Measurements from ENCODE around the gene ATXN1.
"Not testable (repeated sequence)": the region's sequence is repeated elsewhere in the genome, so short reads cannot be mapped to it uniquely, and the experiment has no call there.

The ATXN1 gene

GRCh38 chr6:16624636-16625290, 136.5 kb downstream of the ATXN1 start:
- in situ Hi-C loops (cut with HindIII; ENCODE audit: low sequenced_read_pairs), result no loop called here

GRCh38 chr6:16623731-16624130, 137.5 kb downstream of the ATXN1 start:
- in situ Hi-C loops (cut with HindIII; ENCODE audit: low sequenced_read_pairs), result no loop called here

- in situ Hi-C loops (cut with HindIII; ENCODE audit: low sequenced_read_pairs), result no loop called here
These were observed 138.1 kb downstream of the ATXN1 start for GRCh38 chr6:16623029-16623653.

GRCh38 chr6:16622193-16622592, 139.1 kb downstream of the ATXN1 start:
- in situ Hi-C loops (cut with HindIII; ENCODE audit: low sequenced_read_pairs), result no loop called here

- in situ Hi-C loops (cut with HindIII; ENCODE audit: low sequenced_read_pairs), result no loop called here
These were observed 140.3 kb downstream of the ATXN1 start for GRCh38 chr6:16621002-16621401.

- in situ Hi-C loops (cut with HindIII; ENCODE audit: low sequenced_read_pairs), result no loop called here
These were observed 141.5 kb downstream of the ATXN1 start for GRCh38 chr6:16619777-16620176.

GRCh38 chr6:16618962-16619361, 142.3 kb downstream of the ATXN1 start:
- in situ Hi-C loops (cut with HindIII; ENCODE audit: low sequenced_read_pairs), result no loop called here

GRCh38 chr6:16615215-16615614, 146.0 kb downstream of the ATXN1 start:
- in situ Hi-C loops (cut with HindIII; ENCODE audit: low sequenced_read_pairs), result not testable (repeated sequence)

GRCh38 chr6:16614143-16614542, 147.1 kb downstream of the ATXN1 start:
- in situ Hi-C loops (cut with HindIII; ENCODE audit: low sequenced_read_pairs), result not testable (repeated sequence)

GRCh38 chr6:16613504-16613903, 147.8 kb downstream of the ATXN1 start:
- in situ Hi-C loops (cut with HindIII; ENCODE audit: low sequenced_read_pairs), result not testable (repeated sequence)

GRCh38 chr6:16608444-16608843, 152.8 kb downstream of the ATXN1 start:
- in situ Hi-C loops (cut with HindIII; ENCODE audit: low sequenced_read_pairs), result no loop called here

- in situ Hi-C loops (cut with HindIII; ENCODE audit: low sequenced_read_pairs), result no loop called here
These were observed 159.2 kb downstream of the ATXN1 start for GRCh38 chr6:16602035-16602434.

GRCh38 chr6:16600701-16601100, 160.6 kb downstream of the ATXN1 start:
- in situ Hi-C loops (cut with HindIII; ENCODE audit: low sequenced_read_pairs), result no loop called here

- in situ Hi-C loops (cut with HindIII; ENCODE audit: low sequenced_read_pairs), result no loop called here
These were observed 161.2 kb downstream of the ATXN1 start for GRCh38 chr6:16600026-16600425.

GRCh38 chr6:16596616-16597331, 164.5 kb downstream of the ATXN1 start:
- in situ Hi-C loops (cut with HindIII; ENCODE audit: low sequenced_read_pairs), result no loop called here

- in situ Hi-C loops (cut with HindIII; ENCODE audit: low sequenced_read_pairs), result no loop called here
These were observed 165.6 kb downstream of the ATXN1 start for GRCh38 chr6:16595514-16596120.

- in situ Hi-C loops (cut with HindIII; ENCODE audit: low sequenced_read_pairs), result no loop called here
These were observed 166.4 kb downstream of the ATXN1 start for GRCh38 chr6:16594849-16595248.

GRCh38 chr6:16592223-16592911, 168.9 kb downstream of the ATXN1 start:
- in situ Hi-C loops (cut with HindIII; ENCODE audit: low sequenced_read_pairs), result no loop called here

- in situ Hi-C loops (cut with HindIII; ENCODE audit: low sequenced_read_pairs), result no loop called here
These were observed 169.7 kb downstream of the ATXN1 start for GRCh38 chr6:16591396-16592222.

- in situ Hi-C loops (cut with HindIII; ENCODE audit: low sequenced_read_pairs), result no loop called here
These were observed 175.5 kb downstream of the ATXN1 start for GRCh38 chr6:16585805-16586204.
